Vein endothelial cell (primary cell): ENCODE results near the gene TNIP3. TPM values are rescaled to one million over a fixed set of nuclear protein-coding genes. Genes with fewer than 3 reads are reported as not detected.

Source experiments
- small RNA-seq: library from RNA; depleted of rRNA; stranded (forward); fragments of <200 nt; gene quantifications from one replicate; pipeline ENCODE3, GENCODE V24; 2012
- total RNA-seq: library from RNA; depleted of rRNA; stranded (reverse); fragments of >200 nt; gene quantifications from 2 replicates; pipeline ENCODE4 v1.2.3, GENCODE V29; 2012

Gene TNIP3
- total RNA-seq, result 0.76 TPM in 1 of 2 replicates, not detected in the other

GRCh38 chr4:121164291-121164690, at the start of gene TNIP3:
Gene TNIP3, minus strand, starts transcription at chr4:121164321. Its CDS starts 196 bp downstream, at chr4:121164125.

Small RNAs within 50 kb of the gene (small RNA-seq; reads per million reads assigned to genes)
- gene RNU6-948P, result not detected

Other genes with a start within 250 kb of the TNIP3 start
- 8.2 and 9.9 TPM in 2 replicates for gene PRDM5, start 241.6 kb downstream of the TNIP3 start, total RNA-seq
- gene NDNF, start 91.8 kb downstream of the TNIP3 start, total RNA-seq, result not detected in 2 replicates
- not detected in 2 replicates for gene QRFPR, start 216.7 kb upstream of the TNIP3 start, total RNA-seq